ENCODE measurements around the gene HPSE2.
"Not testable (repeated sequence)": the region's sequence is repeated elsewhere in the genome, so short reads cannot be mapped to it uniquely, and the experiment has no call there.

Gene HPSE2

DNA sequence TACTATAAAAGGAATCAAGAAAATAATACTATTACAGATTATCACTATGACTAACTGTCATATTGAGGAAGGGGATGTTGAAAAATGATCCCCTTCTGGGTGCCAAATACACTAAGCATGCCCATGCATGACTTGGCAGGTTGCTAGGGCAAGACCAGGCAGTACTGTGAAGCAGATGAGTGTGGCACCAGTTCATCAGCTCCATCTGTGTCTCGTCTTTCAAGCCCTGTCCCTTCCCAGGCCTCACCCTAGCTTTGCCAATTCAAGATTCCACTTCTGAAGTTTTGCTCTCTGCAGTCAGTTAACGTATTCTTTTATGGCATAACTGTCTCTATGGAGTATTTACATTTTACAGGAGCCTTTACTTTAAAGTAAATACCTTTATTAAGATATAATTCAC is 653.3 kb downstream of the HPSE2 start:
- DNase-seq (ENCODE audit: extremely low read depth in 1 of 2, low read depth in 1 of 2), result no peak

DNA sequence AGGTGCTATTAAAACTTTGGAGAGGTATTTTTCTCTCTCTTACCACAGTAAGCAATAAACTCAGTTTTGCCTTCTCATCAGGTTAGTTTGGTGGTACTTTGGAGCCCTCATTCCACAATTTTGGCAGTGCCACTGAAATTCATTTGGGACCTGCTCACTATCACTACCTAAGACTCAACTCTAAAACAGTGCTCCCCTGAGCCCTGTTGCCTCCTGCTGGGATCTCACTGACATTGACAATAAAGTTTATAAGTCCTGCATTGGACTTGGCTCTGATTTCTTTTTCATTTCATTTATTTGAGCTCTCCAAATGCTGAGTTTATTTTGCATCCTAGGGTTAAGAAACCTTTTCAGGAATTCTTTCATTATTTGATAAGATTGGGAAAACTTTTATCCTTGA is 658.1 kb downstream of the HPSE2 start:
- DNase-seq (ENCODE audit: extremely low read depth in 1 of 2, low read depth in 1 of 2), result no peak

DNA sequence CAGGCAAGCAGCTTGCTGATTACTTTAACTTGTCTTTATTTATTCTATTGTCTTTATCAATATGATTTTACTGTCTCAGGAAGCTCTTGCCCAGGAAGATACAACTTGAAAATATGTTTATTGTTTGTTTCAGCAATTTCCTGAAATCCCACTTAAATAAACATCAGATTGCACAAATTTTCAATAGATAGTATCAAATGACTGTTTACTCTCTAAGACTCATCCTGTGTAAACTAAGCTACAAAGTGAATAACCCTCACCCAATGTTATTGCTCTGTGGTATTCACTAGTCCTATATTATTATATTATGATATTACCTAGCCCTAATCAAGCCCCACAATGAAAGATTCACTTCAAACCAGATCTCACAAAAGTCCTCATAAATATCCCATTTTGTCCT is 658.5 kb downstream of the HPSE2 start:
- no peak for DNase-seq (ENCODE audit: extremely low read depth in 1 of 2, low read depth in 1 of 2)

DNA sequence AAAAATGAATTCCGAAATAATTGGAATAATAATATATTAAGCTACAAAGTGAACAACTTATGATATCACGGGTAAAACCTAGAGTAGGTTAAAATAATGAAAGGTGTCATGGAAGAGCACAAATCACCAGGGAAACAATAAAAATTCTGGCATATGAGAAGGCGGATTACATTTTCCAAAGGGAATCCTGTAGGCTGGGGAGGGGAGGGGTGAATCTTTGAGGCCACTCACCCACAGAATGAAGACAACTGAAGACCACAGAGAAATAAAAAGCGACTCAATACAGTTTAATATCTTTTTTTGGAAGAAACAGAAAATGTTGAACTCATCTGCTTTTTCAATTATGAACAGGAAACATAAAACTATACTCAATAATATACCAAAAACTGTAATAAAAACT is 659.6 kb downstream of the HPSE2 start:
- no peak for DNase-seq (ENCODE audit: extremely low read depth in 1 of 2, low read depth in 1 of 2)

DNA sequence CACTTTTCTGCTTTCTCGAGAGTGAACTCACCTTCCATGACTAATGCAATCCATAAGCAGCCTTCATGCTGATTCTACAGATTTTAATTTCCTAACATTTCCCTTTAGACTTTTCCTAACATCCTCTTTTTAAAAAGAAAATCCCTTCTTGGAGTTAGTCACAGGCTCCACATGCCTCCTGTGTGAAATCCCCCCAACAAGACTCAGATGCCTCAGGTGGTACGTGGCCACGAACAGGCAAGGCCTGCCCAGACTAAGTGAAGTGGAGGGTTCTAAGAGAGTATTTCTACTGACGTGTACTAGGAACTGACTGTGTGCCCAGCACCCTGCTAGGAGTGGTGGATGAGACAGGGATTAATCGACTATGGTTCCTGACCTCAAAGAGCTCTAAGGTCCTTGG is 663.1 kb downstream of the HPSE2 start:
- no peak for DNase-seq (ENCODE audit: extremely low read depth in 1 of 2, low read depth in 1 of 2)

DNA sequence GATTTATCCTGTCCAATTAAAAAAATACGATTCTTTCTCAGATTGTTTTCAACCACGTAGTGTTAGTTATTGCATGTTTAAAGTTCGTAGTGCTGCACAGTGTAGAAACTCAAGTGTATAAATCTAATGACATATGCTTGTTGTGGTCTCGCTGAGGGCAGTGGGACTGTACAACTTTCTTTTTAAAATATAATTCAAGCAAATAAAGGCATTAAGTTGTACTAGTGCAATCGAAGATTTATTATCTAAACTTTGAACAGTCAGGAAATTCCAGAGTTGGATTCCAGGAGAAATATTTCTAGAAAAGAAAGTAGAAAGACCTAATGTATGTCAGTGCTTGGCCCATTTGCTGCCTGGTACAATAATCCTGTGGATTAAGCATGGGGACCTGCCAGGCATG is 664.8 kb downstream of the HPSE2 start:
- no peak for DNase-seq (ENCODE audit: extremely low read depth in 1 of 2, low read depth in 1 of 2)

DNA sequence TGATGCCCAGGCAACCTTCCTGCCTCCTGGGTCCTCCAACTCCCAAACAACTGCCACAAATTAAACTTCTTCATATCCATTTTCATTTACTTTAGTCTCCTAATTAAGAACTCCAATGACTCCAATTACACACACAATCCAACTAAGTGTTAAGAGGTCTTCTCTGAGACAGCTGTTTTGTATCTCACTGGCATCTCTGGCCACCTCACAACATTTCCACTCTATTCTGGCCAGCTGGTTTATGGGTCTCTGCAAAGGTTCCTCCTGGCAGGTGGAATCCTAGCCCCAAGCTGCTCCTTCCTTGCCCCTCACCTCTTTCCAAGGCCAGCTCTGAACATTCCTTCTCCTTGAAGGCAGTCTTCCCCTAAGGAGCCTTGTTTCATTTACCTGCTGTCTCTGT is 665.8 kb downstream of the HPSE2 start:
- DNase-seq (ENCODE audit: extremely low read depth in 1 of 2, low read depth in 1 of 2), result no peak

DNA sequence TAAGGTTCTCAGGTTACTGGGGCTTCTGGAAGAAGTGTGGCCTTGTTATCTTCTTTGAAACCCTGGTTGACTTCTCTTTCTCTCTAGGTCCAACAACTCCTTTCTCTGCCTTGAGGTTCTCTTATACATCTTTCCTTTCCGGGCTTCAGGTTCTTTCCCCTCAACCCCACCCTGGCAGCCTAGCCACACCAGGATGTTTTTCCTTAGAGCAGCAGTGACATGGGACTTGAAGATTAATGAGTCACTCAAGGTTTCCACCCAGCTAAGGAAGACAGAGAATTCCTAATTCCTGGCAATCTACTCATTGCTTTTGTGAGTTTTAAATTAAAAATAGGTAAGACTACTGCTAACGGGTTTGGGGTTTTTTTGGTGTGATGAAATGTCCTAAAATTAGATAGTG is 667.1 kb downstream of the HPSE2 start:
- no peak for DNase-seq (ENCODE audit: extremely low read depth in 1 of 2, low read depth in 1 of 2)

DNA sequence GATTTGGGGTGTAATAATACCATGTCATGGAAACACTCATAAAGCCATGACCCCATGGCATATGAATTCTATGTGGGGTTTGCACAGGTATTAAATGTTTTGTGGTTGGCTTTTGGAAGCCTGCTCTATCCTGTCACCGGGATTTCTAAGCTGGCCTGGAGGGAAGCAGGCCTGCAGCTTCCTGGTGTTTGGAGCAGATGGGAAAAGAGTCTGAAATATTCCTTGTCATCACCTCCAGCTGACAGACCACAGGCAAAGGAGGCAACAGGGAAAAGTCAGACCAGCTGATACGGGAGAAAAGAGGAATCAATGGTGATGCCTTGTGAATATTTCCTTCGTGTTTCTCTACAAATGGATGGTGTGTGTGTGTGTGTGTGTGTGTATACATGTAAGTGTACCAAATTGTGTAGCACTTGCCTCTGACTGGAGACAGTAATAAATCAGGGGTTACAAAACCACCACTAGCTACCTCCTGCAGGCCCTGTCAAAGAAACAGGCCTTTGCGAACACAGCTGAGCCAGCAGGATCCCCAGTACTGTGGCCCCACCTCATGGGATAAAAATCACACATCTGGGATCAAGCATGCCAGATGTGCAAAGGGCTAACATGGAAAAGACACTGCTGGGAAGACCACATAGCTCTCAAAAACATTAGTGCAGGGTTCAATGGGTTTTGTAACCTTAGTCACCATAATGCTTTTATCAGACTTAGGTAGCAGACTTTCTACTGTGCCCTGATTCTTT is 668.1 kb downstream of the HPSE2 start:
- no peak for DNase-seq (ENCODE audit: extremely low read depth in 1 of 2, low read depth in 1 of 2)

DNA sequence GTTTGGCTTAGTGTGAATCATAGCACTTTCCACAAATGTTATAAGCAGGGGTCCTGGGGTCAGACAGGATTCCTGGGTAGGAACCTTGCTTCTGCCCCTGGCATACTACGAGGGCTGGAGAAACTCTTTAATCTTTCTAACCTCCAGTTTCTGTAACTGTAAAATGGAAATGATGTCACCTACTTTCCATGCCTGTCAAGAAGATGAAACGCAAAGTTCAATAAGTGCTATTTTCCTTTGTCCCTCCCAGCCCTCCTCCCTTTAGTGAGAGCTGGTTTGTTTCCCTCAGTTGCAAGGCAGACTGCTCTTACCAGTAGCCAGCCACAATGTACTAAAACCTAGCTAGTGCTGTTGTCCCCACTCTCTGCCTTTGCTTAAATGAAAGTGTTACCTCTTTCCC is 671.8 kb downstream of the HPSE2 start:
- DNase-seq (ENCODE audit: extremely low read depth in 1 of 2, low read depth in 1 of 2), result no peak

DNA sequence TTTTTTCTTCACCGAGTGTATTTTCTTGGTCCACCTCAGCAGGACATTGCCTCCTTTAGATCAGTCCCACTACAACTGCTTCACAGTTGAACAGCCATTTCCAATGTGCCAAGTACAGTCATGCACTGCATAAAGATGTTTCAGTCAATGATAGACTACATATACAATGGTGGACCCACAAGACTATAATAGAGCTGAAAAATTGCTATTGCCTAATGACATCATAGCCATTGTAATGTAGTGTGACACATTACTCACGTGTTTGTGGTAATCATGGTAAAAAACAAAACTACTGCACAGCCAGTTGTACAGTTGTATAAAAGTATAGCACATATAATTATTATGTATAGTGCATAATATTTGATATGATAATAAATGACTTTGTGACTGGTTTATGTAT is 675.1 kb downstream of the HPSE2 start:
- DNase-seq (ENCODE audit: extremely low read depth in 1 of 2, low read depth in 1 of 2), result no peak

DNA sequence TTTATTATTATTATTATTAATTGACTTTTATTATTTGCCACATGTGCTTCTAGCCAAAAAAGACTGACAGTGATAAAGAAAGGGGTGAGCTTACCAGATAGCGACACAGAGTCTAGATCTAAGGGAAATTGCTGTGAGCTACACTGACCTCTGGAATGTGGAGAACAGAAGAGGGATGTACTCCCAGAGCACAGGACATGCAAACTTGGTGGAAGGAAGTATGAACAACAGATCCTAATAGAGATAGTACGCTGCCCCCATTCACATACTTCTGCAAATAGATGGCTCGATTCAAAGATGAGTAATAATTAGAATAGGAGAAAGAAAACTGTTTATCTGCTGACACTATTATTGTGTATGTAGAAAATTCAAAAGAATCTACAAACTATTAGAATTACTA is 679.6 kb downstream of the HPSE2 start:
- no peak for DNase-seq (ENCODE audit: extremely low read depth in 1 of 2, low read depth in 1 of 2)

DNA sequence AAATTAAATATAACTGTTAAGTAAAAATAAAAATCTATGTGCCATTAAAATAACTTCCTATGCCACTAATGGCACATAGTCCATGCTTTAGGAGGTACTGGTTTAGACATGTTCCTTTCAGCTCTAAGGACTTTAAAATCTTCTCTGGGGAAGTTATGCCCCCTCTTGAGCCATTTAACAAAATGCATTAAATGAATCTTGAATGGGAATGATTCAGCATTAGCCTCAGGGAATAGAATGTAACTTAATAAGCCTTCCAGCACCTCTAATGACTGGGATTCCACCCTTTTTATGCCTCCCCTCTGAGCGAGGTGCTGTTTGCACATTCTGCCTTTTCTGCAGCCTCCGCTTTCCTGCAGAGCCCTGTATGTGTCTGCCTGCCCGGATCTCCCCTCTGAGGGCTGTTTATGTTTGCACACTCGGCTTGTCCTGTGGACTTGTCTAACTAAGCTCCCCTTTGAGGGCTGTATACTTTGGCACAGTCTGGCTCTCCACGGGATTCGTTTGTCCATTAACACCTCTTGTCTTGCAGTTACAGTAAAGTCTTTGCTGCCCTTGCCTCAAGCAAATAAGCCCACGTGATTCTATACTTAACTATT is 680.5 kb downstream of the HPSE2 start:
- DNase-seq (ENCODE audit: extremely low read depth in 1 of 2, low read depth in 1 of 2), result no peak

DNA sequence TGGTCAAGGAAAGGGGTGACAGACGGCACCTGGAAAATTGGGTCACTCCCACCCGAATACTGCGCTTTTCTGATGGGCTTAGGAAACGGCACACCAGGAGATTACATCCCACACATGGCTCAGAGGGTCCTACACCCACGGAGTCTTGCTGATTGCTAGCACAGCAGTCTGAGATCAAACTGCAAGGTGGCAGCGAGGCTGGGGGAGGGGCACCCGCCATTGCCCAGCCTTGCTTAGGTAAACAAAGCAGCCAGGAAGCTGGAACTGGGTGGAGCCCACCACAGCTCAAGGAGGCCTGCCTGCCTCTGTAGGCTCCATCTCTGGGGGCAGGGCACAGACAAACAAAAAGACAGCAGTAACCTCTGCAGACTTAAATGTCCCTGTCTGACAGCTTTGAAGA is 694.1 kb downstream of the HPSE2 start:
- not testable (repeated sequence) for DNase-seq (ENCODE audit: extremely low read depth in 1 of 2, low read depth in 1 of 2)

DNA sequence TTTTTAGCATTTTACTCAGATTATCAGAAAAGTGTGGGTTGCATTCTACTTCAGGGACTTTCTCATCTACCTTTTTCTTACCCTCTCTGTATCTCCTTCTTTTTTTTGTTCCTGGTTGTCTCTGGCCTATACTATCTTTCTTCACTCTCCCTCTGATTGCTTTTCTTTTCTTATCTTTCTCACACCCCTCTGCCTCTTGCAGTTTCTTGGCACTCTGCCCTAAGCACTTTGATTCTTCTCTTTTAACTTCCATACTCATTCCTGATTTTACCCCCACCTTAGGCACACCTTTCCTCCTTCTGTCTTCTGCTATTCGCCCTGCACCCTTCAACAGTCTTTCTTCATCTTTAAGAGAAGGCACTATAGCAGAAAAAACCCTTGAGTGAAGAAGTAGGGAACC is 696.1 kb downstream of the HPSE2 start:
- DNase-seq (ENCODE audit: extremely low read depth in 1 of 2, low read depth in 1 of 2), result no peak

DNA sequence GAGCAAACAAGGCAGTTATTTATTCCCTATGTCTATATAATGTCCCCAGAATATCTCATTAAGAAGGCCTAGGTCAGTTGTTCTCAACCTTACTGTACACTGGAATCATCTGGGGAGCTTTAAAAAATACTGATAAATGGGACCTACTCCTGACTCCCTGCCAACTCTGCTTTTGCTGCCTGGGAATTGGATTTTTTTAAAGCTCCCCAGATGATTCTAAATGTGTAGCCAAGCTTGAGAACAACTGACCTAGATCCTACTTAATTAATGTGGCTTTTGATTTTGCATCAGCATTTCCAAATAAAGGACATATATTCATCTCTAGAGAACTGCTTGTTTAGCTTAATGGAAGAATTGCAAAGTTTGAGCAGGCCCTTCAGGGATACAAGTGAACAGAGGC is 697.2 kb downstream of the HPSE2 start:
- no peak for DNase-seq (ENCODE audit: extremely low read depth in 1 of 2, low read depth in 1 of 2)

DNA sequence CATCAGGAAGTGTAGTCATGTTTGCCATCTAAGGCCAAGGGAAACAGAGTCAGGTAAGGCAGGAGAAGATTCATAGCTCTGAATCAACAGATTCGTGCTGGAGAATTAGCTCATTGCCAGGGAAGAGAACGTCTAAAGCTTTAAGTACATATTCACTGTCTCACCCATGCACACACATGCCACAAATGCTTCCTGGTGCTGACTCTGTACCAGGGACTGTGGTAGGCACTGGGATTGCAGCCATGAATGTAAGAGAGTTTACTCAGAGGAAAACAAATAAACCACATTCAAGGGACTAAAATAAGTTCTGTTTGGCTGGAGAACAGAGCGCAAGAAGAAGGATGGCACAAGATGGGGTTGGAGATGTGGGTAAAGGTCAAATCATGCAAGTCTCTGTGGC is 699.1 kb downstream of the HPSE2 start:
- DNase-seq (ENCODE audit: extremely low read depth in 1 of 2, low read depth in 1 of 2), result no peak

DNA sequence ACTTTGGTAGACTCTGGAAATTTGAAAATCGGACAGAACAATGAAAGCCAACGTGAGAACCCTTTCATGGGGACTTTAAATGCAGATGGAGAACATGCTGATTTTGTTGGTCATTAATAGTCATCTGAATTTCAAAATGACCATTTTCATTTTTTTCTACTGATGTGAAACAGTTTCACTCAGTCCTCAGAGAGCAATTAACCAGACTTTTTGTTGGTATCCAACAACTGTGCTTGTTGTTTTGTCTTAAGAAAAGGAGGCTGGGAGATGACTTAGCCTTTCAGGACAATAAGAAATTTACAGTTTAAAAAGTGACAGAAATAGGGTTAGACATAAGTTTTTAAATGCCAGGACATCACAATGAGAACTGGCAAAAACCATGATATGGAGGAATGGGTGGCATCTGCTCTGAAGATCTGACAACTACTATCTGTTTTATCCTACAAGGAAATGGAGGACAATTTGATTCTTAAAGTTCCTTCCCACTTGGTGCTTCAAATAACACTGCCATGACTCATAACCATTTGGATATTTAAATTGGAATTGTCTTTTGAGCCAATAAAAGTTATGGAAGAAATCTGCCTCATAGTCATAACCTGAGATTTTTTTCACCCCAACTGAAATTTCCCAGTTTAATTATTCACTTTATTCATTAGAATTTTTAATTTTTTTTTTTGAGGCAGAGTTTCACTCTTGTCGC is 701.8 kb downstream of the HPSE2 start:
- DNase-seq (ENCODE audit: extremely low read depth in 1 of 2, low read depth in 1 of 2), result no peak

DNA sequence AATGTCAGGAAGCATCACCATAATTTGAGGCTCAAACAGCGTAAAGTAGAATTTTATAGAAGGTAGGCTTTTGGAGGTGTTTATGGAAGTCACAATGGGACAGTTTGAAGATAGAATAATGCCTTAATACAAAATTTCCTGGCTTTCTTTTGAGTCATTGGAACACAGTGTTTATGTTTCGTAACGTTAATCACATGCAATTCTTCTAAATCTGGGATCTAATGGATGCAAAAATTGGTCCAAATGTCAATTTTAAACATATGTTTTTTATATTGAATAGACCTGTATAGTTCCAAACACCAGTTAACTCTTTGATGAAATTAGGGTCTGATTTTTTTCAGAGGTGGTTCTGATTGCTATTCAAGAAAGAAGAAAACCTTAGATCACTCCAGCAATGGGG is 702.4 kb downstream of the HPSE2 start:
- no peak for DNase-seq (ENCODE audit: extremely low read depth in 1 of 2, low read depth in 1 of 2)

DNA sequence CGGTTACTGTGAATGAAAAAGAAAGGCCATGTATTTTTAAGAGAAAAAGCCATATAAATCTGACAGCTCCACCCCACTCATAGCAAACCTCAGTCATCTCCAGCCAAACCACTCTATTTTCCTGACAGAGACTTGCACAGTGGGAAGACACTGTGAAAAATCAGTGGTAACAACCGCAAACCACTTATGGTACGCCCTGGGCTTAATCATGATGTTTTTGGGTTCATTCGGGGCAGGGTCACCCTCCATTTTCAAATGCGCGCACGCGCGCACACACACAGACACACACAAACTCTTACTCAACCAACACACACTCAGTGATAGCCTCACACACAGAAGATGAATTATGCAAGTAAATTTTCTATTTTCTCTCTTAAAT is 706.9 kb downstream of the HPSE2 start:
- no peak for DNase-seq (ENCODE audit: extremely low read depth in 1 of 2, low read depth in 1 of 2)

DNA sequence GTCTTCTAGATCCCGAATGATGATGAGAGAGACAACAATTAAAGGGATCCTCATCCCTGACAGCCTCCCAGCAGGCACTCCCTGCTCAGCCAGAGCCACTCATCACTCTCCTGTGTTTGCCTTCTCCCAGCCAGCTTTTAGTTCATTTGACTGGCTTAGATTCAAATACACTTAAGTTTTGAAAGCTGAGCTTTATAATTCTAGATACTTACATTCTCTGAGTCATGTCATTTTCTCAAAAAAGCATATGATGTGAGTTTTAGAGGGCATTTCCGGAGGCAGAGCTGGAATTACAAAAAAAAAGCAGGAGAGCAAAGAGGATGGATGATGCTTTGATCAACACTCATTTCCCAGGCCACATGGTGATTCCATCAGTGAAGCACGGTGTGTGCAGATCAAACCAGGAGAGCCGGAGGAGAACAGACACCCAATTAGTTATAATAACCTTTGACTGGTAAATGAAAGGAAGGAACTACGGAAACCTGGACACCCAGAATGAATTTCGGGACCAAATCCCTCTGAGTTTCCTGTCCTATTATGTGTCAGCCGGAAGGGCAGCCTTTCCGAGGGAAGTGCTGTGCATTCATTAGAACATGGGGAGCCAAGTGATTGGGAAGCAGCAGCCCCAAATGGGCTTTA is 707.4 kb downstream of the HPSE2 start:
- no peak for DNase-seq (ENCODE audit: extremely low read depth in 1 of 2, low read depth in 1 of 2)

DNA sequence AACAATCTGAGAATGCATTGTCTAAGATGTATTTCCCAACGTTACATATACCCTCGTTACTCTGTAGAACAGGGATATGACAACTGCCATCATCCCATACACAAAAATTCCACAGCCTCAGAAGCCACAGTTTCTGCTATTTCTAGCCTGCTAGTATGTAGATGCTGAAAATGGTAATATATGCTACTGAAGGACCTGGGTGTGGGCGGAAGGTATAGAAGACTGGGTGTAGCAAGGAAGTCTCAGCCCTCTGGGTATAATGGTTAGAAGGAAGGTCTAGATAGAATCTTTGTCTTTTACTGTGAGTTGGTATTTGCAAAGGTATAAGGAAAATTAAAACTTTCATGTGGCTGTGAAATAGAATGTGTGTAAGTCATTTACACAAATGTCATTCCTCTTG is 709.7 kb downstream of the HPSE2 start:
- DNase-seq (ENCODE audit: extremely low read depth in 1 of 2, low read depth in 1 of 2), result no peak
